DMS53 treated with DMSO at 0.1 percent for 48 hours (cell line): ENCODE data around the gene CGREF1.
A peak's percentile ranks its signal among the peaks of the same experiment; 100 is the strongest.
"Not testable (repeated sequence)": the region's sequence is repeated elsewhere in the genome, so short reads cannot be mapped to it uniquely, and the experiment has no call there.

Experiments
- DNase-seq: peaks from one replicate; lab custom pipeline; 2025; ENCODE audit not compliant: unreplicated experiment; lab: John Stamatoyannopoulos, UW

The CGREF1 gene

DNA sequence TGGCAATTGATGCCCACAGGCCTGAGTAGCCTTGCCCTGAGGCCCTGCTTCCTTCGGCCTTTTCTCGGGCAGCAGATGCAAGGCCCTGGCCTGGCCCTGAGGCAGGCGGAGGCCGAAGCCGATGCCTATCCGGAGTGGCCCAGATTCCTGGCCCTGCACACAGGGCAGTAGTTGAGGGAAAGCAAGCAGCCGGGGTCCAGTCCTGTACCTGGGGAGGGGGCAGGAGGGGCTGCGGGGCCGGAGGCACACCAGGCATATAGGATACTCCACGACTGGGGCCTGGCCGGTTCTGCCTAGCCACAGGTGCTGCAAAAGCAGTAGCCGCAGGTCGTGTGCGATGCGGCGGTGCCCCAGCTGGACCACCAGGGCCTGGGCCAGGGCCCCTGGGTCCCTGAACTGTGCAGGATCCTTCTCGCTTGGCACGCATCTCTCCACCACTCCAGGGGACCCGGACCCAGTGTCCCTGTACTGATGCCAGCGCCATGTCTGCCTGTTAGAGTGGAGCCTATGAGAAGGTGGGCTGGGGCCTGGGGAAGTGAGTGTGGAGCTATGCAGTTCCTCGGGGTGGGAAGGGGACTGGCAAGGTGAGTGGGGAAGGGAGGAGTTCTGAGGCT, 18.5 kb upstream of the CGREF1 start:
- DNase-seq, result no peak

DNA sequence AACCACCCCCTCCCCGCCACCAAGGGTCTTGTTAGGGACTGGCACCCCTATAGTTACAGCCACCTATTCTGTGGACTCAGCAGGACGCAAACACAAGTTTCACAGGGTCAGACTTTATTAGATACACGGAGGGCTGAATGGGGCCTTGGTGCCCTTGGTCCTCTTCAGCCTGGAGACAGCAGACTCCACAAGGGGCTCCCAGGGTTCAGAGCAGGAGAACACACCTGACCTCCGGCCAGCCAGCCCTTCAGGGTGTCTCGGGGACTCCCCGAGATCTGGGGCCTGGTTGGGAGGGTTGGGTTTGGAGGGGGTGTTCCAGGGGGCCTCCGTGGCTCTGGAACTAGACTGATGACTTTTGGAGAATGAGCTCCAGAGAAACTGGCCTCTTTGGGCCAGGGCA, 17.8 kb upstream of the CGREF1 start:
- no peak for DNase-seq

DNA sequence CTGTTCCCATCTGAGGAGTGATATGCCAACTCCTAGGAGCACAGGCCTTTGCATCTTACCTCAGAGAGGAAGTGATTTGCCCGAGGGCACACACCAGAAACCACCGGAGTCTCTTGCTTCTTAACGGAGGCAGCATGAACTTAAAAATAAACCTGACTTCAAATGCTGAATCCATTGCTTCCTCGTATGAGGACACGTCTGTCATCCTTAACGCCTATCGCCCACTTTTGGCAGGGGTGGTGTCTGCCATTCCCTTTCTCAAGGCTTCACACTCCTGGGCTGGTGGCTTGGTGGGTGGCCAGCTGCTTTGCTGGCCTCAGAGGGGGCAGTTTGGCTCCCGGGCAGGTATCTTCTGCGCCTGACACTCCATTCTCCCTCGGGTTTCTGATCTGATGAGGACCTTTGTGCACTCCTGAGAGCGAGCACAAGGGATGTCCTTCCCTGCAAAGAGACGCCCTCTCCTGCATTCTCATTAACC, 16.6 kb upstream of the CGREF1 start:
- DNase-seq, result no peak

DNA sequence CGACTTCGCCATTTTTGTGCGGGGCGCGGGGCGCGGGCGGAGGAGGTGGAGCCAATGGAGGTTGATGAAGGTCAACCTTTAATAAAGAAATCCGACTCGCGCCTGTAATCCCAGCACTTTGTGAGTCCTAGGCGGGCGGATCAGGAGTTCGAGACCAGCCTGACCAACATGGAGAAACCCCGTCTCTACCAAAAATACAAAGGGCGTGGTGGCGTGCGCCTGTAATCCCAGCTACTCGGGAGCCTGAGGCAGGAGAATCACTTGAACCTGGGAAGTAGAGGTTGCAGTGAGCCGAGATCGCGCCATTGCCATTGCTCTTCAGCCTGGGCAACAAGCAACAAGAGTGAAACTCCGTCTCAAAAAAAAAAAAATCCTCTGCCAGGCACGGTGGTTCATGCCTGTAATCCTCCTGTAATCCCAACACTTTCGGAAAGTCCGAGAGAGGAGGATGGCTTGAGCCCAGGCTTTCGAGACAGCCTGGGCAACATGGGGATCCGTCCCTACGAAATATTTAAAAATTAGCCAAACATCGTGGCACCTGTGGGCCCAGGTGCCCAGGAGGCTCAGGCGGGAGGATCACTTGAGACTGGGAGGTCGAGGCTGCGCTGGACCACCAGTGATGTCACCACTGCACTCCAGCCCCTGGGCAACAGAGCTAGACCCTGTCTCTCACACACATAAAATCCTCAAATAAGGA, 16.0 kb upstream of the CGREF1 start:
- DNase-seq, result no peak

DNA sequence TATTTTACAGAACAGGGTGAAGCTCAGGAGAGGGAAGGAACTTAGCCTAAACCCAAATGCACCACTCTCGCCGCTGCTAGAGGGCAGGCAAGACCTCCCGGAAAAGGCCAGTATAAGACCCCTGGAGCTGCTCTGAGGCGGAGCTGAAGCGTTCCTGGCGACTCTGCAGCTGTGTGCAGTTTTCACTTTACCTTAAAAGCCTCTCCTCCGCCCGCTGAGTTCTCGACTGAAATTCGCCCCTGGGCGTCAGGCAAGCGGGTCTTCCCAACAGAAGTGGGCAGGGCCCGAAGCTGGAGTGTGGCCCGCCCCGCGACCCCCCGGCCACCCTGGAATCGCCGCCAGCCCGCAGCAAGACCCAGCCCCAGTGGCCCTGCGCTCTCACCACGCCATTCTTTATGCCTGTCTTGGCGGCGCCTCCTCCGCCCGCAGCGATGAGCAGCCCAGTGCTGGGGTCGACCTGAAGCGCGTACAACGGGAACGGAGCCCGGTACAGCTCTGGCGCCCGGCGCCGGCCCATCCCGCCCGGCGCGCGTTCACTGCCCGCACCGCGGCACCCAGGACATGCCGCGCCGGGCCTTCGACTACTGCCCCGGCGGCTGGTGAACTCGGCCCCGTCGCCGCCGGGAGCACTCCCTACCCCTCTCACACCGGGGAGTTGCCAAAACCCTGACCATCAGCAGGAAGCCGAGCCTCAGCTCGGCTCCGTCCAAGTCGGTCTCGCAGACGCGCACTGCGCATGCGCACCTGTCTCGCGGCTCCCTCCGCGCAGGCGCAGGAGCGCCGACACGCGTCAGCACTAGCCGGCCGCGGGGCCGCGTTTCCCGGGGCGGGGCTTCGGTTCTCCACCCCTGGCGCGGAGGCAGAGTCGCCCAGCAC, 15.2 kb upstream of the CGREF1 start, which contains the start of gene PREB:
TSS of gene PREB (minus strand) at position 732 of the 876 bp plus-strand sequence. CDS start at position 517, 215 bp downstream.
- DNase-seq, result peak; percentile 78

DNA sequence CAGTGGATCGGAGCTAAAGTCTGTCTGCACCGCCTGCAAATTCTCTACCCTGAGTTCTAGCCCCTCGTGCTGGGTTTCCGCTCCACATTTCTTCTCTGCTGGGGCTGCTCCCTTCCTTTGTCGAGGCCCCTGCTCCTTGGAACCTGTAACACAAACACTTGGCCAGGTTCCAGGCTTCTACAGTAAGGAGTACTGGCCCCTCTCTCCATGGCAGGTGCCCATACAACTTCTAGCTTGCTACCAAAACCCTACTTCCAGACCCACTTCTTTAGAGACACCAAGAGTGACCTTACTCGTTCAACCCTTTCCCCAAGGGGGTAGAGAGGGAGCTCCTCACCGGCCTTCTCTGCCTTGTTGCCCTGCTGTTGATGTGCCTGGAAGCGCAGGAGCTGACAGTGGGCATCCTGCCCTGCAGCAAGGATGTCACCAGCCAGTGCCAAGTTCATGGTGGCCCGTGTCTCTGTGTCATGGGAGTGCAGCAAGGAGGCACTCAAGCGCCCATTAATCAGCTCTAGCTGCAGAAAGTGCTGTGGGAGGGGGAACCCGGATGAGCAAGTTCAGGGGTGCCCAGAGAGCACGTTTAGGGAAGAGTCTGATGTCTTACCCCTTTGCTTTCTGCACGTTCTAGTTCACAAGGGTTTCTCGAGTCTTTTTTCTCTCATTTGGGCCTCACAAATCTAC, 14.4 kb upstream of the CGREF1 start:
- no peak for DNase-seq

DNA sequence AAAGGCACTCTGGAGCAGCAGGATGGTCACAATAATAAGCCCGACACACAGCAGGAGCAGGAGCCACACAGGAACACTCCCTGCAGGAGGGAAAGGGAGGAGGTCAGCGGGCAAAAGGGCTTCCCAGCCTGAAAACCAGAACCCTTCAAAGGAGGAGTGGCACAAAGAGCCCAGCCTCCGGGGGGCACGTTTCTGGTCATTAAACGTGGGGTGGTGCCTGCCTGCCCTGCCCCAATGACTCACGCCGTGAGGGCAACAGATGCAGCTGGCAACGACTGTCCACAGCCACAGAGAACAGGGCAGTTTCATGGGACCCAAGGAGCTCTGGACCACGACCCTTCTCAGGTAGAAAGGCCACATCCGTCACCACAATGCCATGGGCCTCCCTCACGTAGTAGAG, 12.5 kb upstream of the CGREF1 start:
- no peak for DNase-seq

DNA sequence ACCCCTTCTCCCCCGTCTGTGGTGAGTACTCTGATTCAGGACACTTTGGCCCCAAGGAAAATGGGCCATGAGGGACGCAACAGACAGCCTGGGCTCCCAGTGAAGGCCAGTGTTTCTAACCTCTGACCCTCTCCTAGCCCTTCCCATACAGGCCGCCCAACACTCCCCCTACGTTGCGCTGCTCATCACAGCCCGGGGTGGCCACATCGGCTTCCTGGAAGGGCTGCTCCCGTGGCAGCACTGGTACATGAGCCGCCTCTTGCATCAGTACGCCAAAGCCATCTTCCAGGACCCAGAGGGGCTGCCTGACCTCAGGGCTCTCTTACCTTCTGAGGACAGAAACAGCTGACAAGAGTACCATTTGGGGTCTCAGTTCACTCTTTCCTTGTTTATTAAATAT, 11.5 kb upstream of the CGREF1 start:
- DNase-seq, result no peak

DNA sequence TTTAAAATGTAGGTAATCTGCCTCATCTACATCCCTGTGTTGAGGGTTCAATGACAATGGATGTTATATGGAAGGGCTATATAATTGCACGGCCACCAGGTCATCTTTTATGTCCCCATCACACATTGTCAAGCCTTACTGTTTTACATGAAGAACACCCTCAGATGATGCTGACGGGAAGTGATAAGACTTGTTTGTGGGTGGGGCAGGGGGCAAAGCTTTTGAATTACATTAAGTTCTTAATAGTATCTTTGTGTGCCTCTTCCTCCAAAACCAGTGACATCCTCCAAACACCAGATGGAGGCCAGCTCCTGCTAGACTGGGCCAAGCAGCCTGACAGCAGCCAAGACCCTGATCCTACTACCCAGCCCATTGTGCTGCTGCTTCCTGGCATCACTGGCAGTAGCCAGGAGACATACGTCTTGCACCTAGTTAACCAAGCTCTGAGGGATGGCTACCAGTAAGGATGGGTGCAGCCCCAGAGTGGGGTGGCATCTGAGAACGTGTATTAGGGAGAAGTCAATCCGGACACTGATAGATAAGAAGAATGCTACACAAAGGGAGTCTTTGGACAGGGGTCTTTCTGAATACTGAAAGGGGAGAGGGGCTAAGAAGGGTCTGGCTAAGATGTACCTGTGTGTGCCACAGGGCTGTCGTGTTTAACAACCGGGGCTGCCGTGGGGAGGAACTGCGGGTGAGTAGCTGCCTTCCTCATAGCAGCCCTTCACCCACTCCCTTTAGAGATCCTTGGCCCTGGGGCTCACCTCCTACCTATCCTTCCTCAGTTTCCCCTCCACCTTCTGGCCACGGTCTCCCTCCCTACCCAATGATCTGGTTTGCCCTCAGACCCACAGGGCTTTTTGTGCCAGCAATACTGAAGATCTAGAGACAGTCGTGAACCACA, 10.0 kb upstream of the CGREF1 start:
- no peak for DNase-seq

DNA sequence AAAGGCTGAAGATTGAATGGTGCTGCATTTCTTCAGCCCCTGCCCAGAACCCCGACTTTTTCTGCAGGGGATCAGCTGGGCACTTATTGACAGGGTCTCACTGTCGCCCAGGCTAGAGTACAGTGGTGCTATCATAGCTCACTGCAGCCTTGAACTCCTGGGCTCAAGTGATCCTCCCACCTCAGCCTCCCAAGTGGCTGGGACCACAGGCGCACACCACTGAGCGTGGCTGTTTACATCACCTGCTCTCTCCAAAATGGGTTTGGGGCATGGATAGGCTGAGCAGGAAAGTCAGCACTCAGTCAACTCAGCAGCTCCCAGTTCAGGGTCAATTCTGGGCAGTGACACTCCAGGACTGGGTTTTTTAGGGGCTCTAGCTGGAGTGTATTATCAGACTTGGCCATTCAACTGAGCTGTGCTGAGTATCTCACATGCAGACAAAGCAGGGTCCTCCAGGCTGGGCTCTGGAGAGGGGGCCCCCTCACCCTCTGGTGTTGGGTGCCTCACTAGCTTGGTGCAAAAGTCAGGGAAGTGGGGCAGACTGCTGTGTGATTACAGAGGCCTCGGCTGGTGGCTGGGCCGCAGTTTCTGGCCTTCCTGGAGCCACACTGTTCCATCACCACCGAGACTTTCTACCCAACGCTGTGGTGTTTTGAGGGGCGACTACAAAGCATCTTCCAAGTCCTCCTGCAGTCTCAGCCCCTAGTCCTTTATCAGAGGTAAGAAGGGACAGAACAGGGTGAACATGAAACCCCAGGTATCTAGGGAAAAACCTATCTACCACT, 9.1 kb upstream of the CGREF1 start:
- no peak for DNase-seq

DNA sequence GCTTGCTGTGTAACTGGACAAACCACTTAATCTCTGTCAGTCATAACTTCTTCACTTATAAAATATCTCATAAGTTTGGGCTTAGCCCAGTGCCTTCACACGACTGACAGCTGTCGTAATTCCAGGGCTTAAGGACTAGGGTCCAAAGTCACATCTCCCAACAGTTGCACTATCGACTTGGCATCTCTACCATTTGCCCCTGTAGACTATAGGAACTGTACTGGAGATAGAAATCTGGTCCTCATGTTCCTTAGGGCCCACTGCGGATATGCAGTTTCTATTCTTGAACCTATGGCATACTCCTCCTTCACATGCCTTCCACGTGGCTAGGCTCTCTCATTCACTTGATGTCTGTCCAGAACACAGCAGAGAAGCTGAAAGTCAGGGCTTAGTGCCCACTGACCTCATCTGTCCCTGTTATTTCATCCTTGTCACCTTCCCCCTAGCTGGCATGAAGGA, 7.4 kb upstream of the CGREF1 start:
- DNase-seq, result no peak

DNA sequence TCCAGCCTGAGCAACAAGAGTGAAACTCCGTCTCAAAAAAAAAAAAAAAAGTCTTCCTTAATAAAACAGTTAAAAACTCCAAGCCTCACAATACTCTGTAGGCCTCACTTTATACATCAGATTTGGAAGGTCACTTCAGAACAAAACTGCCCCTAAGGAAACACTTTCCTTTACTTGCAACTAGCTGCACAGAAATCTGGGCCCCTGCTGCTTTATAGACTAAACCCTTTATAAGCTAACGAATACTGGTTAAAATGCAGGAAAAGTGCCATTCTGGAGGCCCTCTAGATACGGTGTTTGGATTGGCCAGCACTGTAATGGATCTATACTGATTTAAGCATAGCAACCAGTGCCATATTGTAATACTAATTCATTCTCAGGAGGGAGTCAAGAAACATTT, 6.2 kb upstream of the CGREF1 start:
- DNase-seq, result no peak

DNA sequence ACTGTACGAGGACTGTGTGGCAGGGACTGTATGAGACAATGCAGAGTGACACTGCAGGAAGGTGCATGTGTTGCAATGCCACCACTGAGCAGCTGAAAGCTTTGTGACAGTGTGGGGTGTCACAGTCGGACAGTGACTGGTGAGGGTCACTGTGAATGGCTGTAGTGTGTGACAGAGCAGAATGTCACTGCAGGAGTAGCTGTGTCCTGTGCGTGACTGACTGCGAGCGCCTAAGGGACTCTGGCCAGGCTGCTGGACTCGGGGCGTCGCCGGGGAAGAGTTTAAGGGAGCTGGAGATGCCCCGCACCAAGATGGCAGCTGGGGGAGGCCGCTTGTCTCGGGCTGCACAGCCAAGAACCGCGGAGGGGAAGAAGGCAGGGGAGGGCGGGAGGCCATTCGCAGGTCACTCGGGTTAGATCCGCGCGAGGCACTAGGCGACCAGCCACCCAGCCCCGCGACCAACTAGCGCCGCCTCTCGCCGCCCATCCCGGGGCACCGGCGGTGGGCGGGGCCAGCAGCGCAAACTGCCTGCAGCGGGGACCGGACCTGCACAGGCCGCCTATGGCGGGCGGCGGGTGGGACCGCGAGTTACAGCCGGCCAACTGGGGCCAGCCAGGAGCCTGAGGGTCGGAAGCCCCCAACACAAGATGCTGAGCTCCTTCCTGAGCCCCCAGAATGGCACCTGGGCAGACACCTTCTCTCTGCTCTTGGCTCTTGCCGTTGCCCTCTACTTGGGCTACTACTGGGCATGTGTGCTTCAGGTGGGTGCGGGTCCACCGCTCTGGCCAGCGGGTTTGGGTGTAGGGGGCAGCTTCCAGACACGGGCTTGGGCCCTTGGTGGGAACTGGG, 4.6 kb upstream of the CGREF1 start, which contains the start of gene ABHD1:
TSS of gene ABHD1 (plus strand) at position 514 of the 849 bp plus-strand sequence. CDS start at position 648, 134 bp downstream.
- DNase-seq, result peak; percentile 35

DNA sequence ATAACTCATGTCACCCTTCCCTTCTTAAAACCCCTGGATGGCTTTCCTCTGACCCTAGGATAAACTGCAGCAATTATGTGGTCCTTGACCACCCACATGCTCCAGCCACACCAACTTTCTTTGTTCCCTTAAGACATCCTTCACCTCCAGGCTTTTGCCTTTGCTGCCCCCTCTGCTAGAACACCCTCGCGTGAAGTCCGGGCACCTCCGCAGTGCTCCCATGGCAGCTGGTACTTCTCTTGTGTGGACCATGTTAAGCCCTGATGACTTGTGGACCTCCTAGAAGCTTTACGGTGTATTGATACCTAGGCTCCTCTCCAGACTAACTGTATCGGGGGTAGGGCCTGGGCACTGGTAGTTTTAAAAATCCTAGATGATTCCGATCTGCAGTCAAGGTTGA, 3.9 kb upstream of the CGREF1 start:
- no peak for DNase-seq

DNA sequence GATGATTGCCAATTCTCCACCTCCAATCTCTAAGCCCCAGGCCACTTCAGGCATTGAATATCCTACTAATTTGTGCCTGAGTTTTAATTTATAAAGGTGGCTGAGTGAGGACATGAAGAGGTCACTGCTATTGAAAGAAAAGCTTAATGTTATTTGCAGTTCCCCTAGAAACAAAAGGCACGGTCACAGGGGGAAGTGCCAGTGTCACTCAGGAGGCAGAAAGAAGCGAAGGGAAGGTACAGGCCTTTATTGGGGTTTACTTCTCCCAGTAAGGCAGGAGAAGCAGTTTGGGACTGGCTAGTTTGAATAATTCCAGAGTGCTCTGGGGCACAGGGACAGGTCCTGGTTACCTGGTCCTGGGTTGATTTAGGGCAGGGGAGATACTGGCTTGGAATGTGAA, 3.0 kb upstream of the CGREF1 start:
- DNase-seq, result no peak

DNA sequence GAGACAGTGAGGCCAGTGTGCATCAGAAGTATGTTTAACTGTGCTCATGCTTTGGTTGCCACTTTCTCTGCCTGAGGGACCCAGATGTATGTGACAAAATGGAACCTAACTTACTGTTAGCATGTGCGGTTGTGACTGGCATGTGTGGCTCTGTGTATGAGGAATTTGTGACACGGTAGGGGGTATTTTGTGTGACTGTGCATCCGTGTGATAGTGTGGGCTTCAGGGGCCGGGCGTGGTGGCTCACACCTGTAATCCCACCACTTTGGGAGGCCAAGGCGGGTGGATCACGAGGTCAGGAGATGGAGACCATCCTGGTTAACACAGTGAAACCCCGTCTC, 372 bp upstream of the CGREF1 start:
- DNase-seq, result not testable (repeated sequence)

DNA sequence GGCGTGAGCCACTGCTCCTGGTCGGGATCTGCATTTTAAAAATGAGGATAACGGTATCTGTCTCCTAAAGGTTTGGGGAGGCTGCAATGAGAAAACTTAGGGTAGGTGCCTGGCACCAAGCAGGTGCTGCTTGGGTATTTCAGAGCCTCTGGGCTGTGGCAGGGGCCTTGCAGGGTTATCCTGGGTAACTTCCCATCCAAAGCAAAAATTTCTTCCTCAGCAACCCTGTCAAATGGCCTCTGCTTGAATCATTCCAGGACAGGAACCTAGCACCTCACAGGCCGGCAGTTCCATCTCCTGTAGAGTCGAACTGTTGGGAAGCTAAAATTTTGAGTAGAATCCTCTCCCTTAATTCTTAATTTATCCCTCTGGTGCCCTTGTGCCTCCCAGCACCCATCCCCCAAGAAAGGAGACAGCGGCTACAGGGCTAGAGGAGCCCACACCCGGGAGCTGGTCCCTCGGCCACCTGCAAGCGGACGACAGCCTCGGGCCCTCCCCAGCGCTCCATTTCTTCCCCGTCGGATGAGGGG, 868 bp downstream of the CGREF1 start:
- no peak for DNase-seq

DNA sequence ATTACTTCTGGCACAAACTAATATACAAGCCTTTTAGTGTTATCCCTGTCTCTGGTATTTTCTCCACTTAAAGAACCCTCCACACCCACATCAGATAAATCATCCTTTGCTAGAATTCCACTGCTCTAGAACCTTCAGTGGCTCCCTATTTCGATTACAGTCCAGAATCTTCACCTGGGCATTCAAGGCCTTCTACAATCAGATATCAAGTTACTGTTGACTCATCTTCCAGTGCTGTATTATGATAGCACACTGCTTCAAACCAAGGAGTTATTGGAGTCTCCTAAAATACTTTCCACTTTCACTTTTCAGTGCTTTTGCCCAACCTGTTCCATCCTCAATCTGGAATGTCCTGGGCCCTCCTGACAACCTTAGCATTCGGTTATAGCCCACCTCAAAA, 3.4 kb downstream of the CGREF1 start:
- no peak for DNase-seq
